Gastrocnemius medialis (tissue), 4 donors: ENCODE measurements around the gene TEAD2. TPM values are rescaled to one million over a fixed set of nuclear protein-coding genes. Genes with fewer than 3 reads are reported as not detected.
"Not testable (repeated sequence)": the region's sequence is repeated elsewhere in the genome, so short reads cannot be mapped to it uniquely, and the experiment has no call there.

Experiments used
- ATAC-seq, 2 donors: fragments of 150-250 bp; one replicate each; pipeline ENCODE4 v1.9.1; 2016
- DNase-seq, 2 donors: peaks; one replicate each; pipeline ENCODE4 v3.0.0-alpha.2; 2019
- H3K27ac ChIP-seq, 4 donors: fragments of 200-600 bp; sonication (generic); 1 replicate in 1 of 4; 2 replicates in 3 of 4; pipeline ENCODE4 v1.5.1; 2016 to 2018; ENCODE audit warnings: mild to moderate bottlenecking in 2 of 4, moderate library complexity in 1 of 4
- H3K27me3 ChIP-seq, 3 donors: fragments of 200-600 bp; sonication (generic) in 2 of 3; 1 replicate in 1 of 3; 2 replicates in 2 of 3; pipeline versions ENCODE4 v1.5.1 to v1.6.0; 2016 to 2019; ENCODE audit warnings: mild to moderate bottlenecking in 1 of 3, moderate library complexity in 1 of 3
- H3K36me3 ChIP-seq, 2 donors: fragments of 200-600 bp; sonication (generic) in 1 of 2; one replicate each; pipeline ENCODE4 v1.5.1; 2017 to 2018
- H3K4me1 ChIP-seq, 2 donors: fragments of 200-600 bp; sonication (generic) in 1 of 2; one replicate each; pipeline ENCODE4 v1.5.1; 2016 to 2017; ENCODE audit warnings: mild to moderate bottlenecking in 2 of 2
- H3K4me3 ChIP-seq, 4 donors: fragments of 200-600 bp; sonication (generic) in 3 of 4; 1 replicate in 1 of 4; 2 replicates in 3 of 4; pipeline ENCODE4 v1.5.1; 2016 to 2019; ENCODE audit warnings: mild to moderate bottlenecking in 2 of 4
- H3K9me3 ChIP-seq, 3 donors: fragments of 200-600 bp; sonication (generic) in 2 of 3; 1 replicate in 1 of 3; 2 replicates in 2 of 3; pipeline ENCODE4 v1.5.1; 2016 to 2019
- POLR2A ChIP-seq, 2 donors: fragments of 450-650 bp; IDR thresholded peaks; one replicate each; pipeline ENCODE4 v1.6.1; 2017; ENCODE audit warnings: antibody characterized with exemption in 2 of 2, mild to moderate bottlenecking in 2 of 2, moderate library complexity in 2 of 2
- in situ Hi-C, 4 donors: fragments of 200-750 bp; cut with MboI; loops; one replicate each; pipeline versions ENCODE4 v1.15.0 to v1.8.0; 2017; ENCODE audit warnings: low sequenced_read_pairs in 4 of 4
- intact Hi-C: fragments of 100-400 bp; cut with DNase I; formaldehyde crosslinking; loops from one replicate; pipeline ENCODE4 v1.15.1; 2023; ENCODE audit warnings: low total_unique reads
- total RNA-seq, 4 donors: library from RNA; depleted of rRNA; stranded (reverse); fragments of >200 nt; gene quantifications; one replicate each; pipeline versions ENCODE4 v1.1.0 to v1.2.3, GENCODE V29; 2016
- TF ChIP-seq, protein P1 (sequence below), 5 experiments: fragments of 450-650 bp in 3 of 5; fragments of 200-600 bp in 2 of 5; sonication (generic) in 2 of 5; IDR thresholded peaks in 4 of 5; conservative IDR thresholded peaks in 1 of 5; 1 replicate in 4 of 5; 2 replicates in 1 of 5; pipeline ENCODE4 v1.5.1; 2016 to 2019; ENCODE audit warnings: antibody characterized with exemption in 5 of 5, mild to moderate bottlenecking in 3 of 5, moderate library complexity in 3 of 5

TEAD2 gene
- total RNA-seq, 4 donors from 2014 or later, result 6.1 to 12.6 (median 9.5) TPM

DNA sequence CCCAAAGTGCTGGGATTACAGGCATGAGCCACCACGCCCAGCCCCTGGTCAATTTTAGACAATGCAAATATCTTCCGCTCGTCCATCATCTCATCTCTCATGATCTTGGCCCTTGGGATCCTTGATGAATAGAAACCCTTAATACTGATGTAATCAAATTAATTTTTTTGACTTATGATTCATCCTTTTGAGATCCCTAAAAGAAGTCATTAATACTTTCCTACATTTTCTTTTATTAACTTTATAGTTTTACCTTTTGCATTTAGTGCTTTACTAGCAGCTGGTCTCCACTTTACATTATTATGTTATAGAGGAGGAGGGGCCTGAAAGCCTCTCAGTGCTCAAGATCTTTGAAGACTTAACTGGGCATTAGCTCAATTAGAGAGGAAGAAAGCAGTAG is 18.2 kb upstream of the TEAD2 start:
- ATAC-seq (no peak), DNase-seq (no peak)
- in situ Hi-C loops, result loop anchor here in 2 of 4 donors (10.0 to 25.0 kb wide), 2 partner anchors 64 to 157 kb away; partner anchors contain the start of genes RCN3 (in 1 of the 2) and SLC17A7 (in 1 of the 2)
- no peaks in the 10 kb centered on the region for H3K4me1 ChIP-seq
- peaks cover 0 to 24% (median 7%) of the 10 kb centered on the region in 3 donors for H3K27me3 ChIP-seq
- TF ChIP-seq, protein P1, sequence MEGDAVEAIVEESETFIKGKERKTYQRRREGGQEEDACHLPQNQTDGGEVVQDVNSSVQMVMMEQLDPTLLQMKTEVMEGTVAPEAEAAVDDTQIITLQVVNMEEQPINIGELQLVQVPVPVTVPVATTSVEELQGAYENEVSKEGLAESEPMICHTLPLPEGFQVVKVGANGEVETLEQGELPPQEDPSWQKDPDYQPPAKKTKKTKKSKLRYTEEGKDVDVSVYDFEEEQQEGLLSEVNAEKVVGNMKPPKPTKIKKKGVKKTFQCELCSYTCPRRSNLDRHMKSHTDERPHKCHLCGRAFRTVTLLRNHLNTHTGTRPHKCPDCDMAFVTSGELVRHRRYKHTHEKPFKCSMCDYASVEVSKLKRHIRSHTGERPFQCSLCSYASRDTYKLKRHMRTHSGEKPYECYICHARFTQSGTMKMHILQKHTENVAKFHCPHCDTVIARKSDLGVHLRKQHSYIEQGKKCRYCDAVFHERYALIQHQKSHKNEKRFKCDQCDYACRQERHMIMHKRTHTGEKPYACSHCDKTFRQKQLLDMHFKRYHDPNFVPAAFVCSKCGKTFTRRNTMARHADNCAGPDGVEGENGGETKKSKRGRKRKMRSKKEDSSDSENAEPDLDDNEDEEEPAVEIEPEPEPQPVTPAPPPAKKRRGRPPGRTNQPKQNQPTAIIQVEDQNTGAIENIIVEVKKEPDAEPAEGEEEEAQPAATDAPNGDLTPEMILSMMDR (IDR thresholded peaks at IDR 0.05 in 4 of 5, conservative IDR thresholded peaks at IDR 0.05 in 1 of 5), result no peak
- no peak for TF ChIP-seq POLR2A (IDR thresholded peaks at IDR 0.05)
- no peak overlapping the region for H3K27ac ChIP-seq
- intact Hi-C loops, result no loop called here
- H3K9me3 ChIP-seq, result peaks cover 0 to 10% (median 0%) of the 10 kb centered on the region in 3 donors
- H3K36me3 ChIP-seq, result no peaks in the 10 kb centered on the region
- no peak overlapping the region for H3K4me3 ChIP-seq

DNA sequence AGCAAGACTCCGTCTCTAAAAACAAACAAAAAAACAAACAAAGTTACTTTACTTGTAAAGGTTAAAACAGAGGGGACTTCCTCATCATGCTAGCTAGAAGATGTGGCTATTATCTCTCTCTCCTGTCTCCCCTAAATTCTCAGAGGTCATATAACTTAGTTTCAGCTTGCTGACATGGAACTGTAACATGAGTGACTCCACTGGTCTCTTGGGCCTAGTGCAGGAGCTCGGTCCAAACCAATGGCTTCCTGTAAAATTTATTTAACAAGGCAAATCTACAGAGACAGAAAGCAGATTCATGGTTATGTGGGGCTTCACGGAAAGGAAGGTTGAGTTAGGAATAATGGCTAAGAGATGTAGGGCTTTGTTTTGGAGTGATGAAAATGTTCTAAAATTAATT is 16.3 kb upstream of the TEAD2 start:
- Histone ChIP-seq H3K27me3 (peaks cover 0 to 17% (median 7%) of the 10 kb centered on the region in 3 donors), H3K27ac (no peak overlapping the region), H3K4me3 (no peak overlapping the region), H3K4me1 (no peaks in the 10 kb centered on the region), H3K9me3 (peaks cover 0 to 10% (median 0%) of the 10 kb centered on the region in 3 donors), H3K36me3 (no peaks in the 10 kb centered on the region)
- no peak for ATAC-seq
- intact Hi-C loops (no loop called here), in situ Hi-C loops (loop anchor here in 1 of 4 donors (25.0 kb wide), 1 partner anchor 159 kb away; the partner anchor contains the start of gene RCN3)
- no peak for DNase-seq
- TF ChIP-seq, protein P1 (IDR thresholded peaks at IDR 0.05 in 4 of 5, conservative IDR thresholded peaks at IDR 0.05 in 1 of 5), result no peak
- no peak for TF ChIP-seq POLR2A (IDR thresholded peaks at IDR 0.05)

DNA sequence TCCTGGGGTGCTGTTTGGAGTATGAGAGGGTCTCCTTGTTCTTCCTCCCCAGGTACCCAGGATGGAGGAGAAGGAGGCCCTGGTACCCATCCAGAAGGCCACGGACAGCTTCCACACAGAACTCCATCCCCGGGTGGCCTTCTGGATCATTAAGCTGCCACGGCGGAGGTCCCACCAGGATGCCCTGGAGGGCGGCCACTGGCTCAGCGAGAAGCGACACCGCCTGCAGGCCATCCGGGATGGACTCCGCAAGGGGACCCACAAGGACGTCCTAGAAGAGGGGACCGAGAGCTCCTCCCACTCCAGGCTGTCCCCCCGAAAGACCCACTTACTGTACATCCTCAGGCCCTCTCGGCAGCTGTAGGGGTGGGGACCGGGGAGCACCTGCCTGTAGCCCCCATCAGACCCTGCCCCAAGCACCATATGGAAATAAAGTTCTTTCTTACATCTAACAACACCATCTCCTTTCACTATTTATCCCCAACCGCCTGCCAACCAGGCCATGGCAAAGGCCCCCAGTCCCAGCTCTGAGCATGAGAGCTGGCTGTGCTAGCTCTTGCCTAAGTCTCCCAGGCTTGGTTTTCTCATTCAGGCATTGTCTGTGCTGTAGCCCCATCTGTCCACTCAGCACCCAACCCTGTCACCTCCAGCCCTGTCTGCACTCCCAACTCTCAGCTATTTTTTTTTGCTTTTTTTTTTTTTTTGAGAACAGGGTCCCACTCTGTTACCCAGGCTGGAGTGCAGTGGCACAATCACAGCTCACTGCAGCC is 12.6 kb upstream of the TEAD2 start:
- no peak for ATAC-seq
- DNase-seq, result no peak
- H3K36me3 ChIP-seq, result no peaks in the 10 kb centered on the region
- no peak overlapping the region for H3K4me3 ChIP-seq
- no peak overlapping the region for H3K27ac ChIP-seq
- TF ChIP-seq, protein P1 (IDR thresholded peaks at IDR 0.05 in 4 of 5, conservative IDR thresholded peaks at IDR 0.05 in 1 of 5), result no peak
- TF ChIP-seq POLR2A (IDR thresholded peaks at IDR 0.05), result no peak
- H3K4me1 ChIP-seq, result no peaks in the 10 kb centered on the region
- intact Hi-C loops (no loop called here), in situ Hi-C loops (loop anchor here in 1 of 4 donors (25.0 kb wide), 1 partner anchor 162 kb away; the partner anchor contains the start of gene RCN3)
- H3K27me3 ChIP-seq, result no peaks in the 10 kb centered on the region
- H3K9me3 ChIP-seq, result no peaks in the 10 kb centered on the region

DNA sequence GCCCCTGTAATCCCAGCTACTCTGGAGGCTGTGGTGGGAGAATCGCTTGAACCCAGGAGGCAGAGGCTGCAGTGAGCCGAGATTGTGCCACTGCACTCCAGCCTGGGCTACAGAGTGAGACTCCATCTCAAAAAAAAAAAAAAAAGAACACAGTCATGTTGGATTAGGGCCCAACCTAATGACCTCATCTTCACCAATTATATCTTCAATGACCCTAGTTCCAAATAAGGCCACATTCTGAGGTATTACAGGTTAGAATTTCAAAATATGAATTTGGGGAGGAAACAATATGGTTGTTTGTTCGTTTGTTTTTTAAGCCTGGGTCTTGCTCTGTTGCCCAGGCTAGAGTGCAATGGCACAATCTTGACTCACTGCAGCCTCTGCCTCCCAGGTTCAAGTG is 11.0 kb upstream of the TEAD2 start:
- H3K4me1 ChIP-seq, H3K27me3 ChIP-seq, H3K9me3 ChIP-seq, H3K36me3 ChIP-seq, in situ Hi-C loops, intact Hi-C loops, H3K4me3 ChIP-seq, ATAC-seq, H3K27ac ChIP-seq, DNase-seq: not testable (repeated sequence)

DNA sequence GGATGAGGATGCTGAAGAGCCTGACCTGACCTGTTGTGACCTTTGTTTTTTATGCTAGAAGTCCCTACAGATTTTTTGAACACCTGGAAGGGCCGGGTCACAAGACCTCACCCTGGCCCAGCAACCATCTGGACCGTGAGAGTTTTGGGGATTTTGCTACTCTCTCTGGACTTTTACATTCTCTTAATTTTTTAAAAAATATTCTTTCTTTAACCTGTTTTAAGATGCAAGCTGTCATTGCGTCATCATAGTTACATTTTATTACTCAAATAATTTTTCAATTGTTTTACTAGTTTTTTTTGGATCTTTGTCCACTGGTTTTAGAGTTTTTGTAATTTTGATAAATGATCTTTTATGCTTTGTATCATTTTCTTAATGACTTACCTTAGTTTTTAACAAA is 9.0 kb upstream of the TEAD2 start:
- in situ Hi-C loops, result no loop called here
- TF ChIP-seq, protein P1 (IDR thresholded peaks at IDR 0.05 in 4 of 5, conservative IDR thresholded peaks at IDR 0.05 in 1 of 5), result no peak
- TF ChIP-seq POLR2A (IDR thresholded peaks at IDR 0.05), result no peak
- no peak for ATAC-seq

More for the DNA sequence above, 9.0 kb upstream of the TEAD2 start:
- Histone ChIP-seq H3K27me3 (no peaks in the 10 kb centered on the region), H3K9me3 (peaks cover 0 to 7% (median 0%) of the 10 kb centered on the region in 3 donors), H3K36me3 (no peaks in the 10 kb centered on the region), H3K27ac (no peak overlapping the region), H3K4me1 (no peaks in the 10 kb centered on the region), H3K4me3 (no peak overlapping the region)
- DNase-seq, result no peak
- intact Hi-C loops, result no loop called here
